GM12872 (cell line): ENCODE measurements around the gene EFCAB8.

Experiments
- TF ChIP-seq, protein P1 (sequence below): IDR thresholded peaks from 3 replicates; pipeline ENCODE4 v1.5.1; 2011; ENCODE audit warnings: low read depth, mild to moderate bottlenecking, low read length, moderate library complexity; ENCODE audit not compliant: insufficient read depth

EFCAB8 gene

DNA sequence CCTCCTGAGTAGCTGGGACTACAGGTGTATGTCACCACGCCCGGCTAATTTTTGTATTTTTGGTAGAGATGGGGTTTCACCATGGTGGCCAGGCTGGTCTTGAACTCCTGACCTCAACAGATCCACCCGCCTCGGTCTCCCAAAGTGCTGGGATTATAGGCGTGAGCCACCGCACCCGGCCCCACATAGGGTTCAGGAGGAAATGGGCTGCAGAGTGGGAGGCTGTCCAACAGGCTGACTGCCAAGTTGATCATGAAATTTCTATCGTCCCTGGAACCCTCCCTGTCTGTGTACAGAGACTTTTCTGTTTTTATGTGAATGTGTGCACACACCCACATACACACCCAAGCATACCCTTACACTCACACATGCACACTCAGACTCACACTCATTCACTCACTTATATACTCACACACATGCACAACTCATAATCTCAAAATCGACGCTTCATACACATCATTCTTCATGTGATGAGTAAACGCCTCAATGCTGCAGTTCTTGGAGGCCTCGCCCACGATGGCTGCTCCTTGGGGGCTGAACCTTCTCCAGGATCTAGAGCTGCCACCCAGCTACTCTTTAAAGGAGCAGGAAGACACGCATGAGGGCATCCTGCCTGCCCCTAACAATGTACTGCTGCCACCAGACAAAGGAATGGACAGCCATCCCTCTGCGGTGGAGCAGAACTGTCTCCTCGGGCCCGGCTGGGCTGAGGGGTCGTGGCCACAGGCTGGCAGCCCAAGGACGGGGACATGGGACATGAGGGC lies 109.9 kb downstream of the EFCAB8 start:
- TF ChIP-seq, protein P1, sequence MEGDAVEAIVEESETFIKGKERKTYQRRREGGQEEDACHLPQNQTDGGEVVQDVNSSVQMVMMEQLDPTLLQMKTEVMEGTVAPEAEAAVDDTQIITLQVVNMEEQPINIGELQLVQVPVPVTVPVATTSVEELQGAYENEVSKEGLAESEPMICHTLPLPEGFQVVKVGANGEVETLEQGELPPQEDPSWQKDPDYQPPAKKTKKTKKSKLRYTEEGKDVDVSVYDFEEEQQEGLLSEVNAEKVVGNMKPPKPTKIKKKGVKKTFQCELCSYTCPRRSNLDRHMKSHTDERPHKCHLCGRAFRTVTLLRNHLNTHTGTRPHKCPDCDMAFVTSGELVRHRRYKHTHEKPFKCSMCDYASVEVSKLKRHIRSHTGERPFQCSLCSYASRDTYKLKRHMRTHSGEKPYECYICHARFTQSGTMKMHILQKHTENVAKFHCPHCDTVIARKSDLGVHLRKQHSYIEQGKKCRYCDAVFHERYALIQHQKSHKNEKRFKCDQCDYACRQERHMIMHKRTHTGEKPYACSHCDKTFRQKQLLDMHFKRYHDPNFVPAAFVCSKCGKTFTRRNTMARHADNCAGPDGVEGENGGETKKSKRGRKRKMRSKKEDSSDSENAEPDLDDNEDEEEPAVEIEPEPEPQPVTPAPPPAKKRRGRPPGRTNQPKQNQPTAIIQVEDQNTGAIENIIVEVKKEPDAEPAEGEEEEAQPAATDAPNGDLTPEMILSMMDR: no peak

DNA sequence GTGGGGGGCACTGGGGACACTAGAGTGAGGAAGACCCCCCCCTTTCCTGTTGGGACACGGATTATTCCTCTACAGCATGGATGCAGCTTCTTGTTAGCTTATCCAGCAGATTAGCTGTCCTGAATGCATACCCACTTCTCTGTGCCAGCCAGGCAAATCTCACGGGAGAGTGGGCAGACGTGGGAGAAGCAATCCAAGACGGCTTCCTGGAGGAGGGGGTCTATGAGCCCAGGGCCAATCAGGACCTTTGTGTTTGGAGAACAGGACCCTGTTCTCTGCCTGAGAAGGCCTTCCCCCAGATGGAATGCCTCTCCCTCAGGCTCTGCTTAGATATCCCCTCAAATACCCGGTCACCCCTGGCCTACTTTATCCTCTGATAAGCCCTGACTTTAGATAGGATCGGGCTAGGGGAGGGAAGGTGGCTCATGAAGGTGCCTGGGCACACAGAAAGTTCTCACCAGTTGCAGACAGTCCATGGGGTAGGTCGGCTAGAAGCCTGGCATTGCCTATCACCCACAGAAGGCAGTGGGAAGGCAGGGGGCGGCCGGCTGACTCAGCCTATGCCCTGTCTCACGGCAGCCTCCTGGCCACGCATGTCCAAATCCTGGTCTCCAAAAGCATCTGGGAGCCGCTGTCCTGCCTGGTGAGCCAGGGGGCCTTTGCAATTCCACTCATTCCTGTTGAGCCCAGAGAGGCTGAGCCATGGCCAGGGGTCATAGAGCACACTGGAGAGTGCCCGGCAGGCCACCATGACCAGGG lies 110.8 kb downstream of the EFCAB8 start:
- TF ChIP-seq, protein P1: no peak

DNA sequence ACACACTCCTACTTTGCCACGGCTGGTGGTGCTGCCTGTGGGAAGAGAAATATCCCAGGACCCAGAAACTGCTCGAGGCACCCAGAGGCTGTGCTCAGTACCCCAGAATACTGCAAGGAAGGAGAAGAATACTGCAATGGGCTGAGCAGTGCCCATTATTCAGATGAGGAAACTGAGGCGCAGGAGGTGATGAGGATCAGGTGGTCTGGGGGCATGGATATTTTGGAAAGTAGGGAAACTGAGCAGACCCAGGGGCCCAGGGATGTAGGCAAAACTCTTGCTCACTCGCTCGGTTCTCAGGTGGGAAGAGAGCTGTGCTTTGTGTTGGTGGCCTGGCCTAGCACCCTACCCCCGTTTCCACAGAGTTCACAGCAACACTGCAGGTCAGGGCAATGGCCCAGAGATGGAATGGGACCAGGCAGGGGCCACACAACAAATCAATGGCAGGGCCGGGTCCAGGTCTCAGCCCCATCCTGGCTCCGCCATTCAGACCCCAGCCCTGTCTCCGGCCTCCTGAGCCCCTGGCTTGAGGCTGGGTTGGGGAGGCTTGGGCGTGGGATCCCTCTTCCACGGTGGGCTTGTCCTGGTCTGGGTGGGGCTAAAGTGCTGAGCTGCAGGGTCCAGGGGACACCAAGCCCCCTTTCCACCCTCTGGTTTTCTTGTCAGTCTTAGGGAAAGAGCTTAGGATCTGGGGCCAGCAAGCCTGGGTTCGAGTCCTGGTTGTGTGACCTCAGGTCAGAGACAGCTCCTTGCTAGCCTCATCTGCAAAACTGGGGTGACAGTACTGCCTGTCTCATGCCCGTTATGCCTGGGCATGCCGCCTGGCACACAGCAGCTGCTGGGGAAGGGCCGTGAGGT lies 111.6 kb downstream of the EFCAB8 start:
- TF ChIP-seq, protein P1: no peak

DNA sequence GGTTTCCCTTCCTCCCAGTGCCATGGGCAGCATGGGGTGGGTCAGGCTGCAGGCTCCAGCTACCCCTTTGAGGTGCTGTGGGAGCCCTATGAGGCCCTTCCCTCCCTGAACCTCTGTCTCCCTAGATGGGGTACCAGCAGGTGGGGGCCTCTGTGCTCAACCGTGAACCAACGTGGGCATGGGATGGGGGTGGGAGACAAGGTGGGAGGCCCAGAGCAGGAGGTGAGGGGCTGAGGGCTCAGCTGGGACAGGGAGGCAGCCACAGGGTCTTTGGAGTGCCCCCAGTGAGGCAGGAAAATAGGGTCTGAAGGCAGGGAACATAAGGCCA lies 112.2 kb downstream of the EFCAB8 start:
- TF ChIP-seq, protein P1: no peak

DNA sequence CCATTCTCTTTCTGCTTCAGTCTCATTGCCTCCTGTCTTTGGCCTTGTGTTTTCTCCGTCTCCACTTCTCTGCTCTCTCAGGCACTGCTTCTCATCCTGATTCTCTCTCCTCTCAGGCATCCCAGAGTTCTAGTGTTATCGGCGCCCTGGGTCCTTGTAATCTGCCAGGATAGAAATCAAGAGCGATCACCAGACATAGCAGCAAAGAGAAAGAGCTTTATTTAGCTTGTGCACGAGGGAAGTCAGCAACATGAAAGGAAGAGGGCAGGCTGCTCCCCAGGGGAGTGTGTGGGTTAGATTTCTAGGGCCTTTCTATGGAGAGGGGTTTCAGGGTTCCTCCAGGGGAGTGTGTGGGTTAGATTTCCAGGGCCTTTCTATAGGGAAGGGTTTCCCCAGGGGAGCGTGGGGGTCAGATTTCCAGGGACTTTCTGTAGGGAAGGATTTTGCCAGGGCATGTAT lies 113.0 kb downstream of the EFCAB8 start:
- TF ChIP-seq, protein P1: no peak

DNA sequence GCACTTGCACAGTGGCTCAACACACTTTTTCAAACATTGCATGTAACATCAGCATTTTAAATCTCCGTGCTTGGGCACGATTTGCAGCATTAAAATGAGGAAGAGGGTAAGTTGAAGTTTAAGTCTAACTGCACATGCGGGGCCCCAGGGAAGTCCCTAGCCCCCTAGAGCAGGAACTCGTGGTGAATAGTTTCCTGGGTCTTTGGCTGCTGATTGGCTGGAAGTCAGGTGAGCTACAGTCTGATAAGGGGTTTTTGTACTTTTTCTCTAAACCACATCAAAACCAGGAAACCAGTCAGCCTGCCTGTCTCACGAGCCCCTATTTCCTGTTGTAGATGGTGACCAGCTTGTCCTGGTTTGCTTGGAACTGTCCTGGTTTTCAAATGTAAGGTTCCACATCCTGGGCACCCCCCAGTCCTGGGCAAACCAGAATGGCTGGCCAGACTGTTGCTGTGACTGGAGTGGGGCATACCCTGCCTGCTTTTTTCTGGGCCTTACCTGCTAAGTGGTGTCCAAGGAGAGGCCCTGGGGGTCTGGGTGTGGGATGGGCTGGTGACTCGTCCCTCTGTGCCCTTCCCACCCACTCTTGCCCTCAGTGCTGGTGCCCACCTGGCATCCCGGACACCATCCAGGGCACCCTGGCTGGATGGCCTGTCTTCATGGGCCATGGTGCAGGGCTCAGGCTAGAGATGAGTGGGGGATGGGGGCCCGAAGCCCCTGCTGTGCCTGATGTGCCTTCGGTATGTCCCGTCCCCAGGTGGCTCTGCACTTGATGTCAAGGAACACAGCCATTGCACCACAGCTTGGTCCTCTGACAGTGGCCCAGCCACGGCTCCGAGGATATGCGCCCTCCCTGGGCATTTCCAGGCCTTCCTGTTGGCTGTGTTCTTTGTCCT lies 113.7 kb downstream of the EFCAB8 start:
- TF ChIP-seq, protein P1: no peak
